ENCODE data around the gene TRAM2.

DNA sequence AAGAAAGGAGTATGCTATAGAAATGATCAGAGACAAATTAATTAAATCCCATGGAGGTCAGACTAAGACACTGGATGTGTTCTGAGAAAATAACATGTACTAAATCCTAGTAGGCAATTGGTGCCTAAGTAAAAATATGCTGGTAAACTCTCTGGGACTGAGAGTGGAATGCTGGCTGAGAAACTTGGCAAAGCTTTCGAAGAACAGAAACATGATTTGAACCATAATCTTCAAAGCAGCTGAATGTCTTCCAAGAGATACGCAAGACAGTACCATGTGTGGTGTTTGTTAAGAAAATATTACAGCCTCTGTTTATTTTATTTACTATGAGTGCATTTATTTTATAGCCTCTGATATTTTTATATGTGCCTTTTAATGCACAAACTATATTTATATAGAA is 101.6 kb downstream of the TRAM2 start:
- TF ChIP-seq YY1 (IDR thresholded peaks at IDR 0.05; ENCODE audit: borderline replicate concordance in 1 of 3, control insufficient read depth in 1 of 3, extremely low read depth in 1 of 3, insufficient read depth in 3 of 3, insufficient read length in 1 of 3, insufficient replicate concordance in 2 of 3, low read depth in 1 of 3, low read length in 2 of 3) = no peak
- no peak for TF ChIP-seq CHAMP1 (IDR thresholded peaks at IDR 0.05)
- no peak for TF ChIP-seq ZNF140 (CRISPR knock-in tag; IDR thresholded peaks at IDR 0.05)
